Skeletal muscle cell (primary cell): ENCODE data around the gene COQ2.
"Not testable (repeated sequence)": the region's sequence is repeated elsewhere in the genome, so short reads cannot be mapped to it uniquely, and the experiment has no call there.

Source experiments
- DNase-seq: peaks from one replicate; pipeline ENCODE4 v3.0.0-alpha.2; 2010; ENCODE audit warnings: low read depth
- H3K4me3 ChIP-seq: 2 replicates; pipeline ENCODE4 v1.5.1; 2011; ENCODE audit warnings: low read depth, mild to moderate bottlenecking, control low read depth, low read length, moderate library complexity

Gene COQ2

DNA sequence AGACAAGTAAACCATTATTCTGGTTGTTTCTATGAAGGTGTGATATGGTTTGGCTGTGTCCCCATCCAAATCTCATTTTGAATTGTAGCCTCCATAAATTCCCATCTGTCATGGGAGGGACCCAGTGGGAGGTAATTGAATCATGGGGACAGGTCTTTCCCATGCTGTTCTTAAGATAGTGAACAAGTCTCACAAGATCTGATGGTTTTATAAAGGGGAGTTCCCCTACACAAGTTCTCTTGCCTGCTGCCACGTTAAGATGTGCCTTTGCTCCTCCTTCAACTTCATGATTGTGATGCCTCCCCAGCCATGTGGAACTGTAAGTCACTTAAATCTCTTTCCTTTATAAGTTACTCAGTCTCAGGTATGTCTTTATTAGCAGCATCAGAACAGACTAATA lies 3.8 kb upstream of the COQ2 start:
- DNase-seq, H3K4me3 ChIP-seq: not testable (repeated sequence)

DNA sequence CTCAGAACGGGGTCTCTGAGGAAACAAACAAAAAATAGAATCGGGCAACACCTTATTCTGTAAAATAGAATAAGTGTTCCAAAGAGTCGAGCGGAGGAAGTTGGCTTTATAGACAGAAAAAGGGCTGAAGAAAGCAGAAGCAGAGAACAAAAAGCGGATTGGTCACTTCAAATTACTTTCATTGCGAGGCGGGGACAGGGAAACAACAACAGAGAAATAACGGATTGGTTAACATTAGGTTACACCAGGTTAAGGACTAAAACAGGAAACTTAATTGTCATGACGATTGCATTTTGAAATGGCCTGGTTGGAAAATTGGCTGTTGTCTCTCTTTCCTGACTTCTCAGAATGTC lies 433 bp upstream of the COQ2 start:
- H3K4me3 ChIP-seq, result peak overlapping the region; percentile 60
- DNase-seq, result peak; percentile 13

DNA sequence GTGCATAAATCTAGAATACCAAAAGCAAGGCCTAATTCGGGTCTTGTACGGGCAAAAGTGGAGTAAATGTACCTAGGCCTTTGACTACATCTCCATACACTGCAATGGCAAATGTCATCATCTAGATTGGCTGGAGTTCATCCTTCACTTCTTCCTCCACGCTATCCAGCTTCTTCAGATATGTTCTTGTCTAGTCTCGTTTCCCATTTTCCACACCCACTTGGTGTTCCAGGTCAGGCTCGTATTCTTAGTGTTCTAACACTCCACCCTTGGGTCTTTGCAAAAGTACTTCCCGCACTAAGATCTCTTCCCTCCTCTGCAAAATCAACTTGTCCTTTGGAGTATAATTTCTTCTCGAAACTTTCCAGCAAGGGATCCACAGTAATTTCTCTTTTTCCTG lies 1.4 kb downstream of the COQ2 start:
- no peak overlapping the region for H3K4me3 ChIP-seq
- no peak for DNase-seq

DNA sequence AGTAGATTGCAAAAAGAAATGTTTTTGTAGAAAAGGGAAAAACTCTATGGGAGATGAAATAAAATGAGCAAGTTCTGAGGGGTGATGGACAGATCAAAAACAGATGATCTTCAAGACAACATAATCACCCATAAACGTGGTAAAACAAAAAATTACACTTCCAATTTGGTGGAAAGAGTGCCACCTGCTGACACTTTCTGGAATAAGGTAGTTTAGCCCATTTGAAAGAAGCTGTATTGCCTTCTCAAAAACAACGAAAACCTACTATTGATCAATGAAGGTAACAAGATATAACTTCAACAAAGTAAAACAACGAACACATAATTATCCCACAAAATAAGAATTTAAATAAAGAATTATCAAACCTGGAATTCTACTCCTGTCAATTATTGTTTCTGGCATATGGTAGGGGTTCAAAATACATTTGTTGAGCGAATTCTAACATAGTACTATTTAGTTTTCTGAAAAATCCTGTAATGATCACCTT lies 2.5 kb downstream of the COQ2 start:
- H3K4me3 ChIP-seq, result no peak overlapping the region
- peak; percentile 14 for DNase-seq

DNA sequence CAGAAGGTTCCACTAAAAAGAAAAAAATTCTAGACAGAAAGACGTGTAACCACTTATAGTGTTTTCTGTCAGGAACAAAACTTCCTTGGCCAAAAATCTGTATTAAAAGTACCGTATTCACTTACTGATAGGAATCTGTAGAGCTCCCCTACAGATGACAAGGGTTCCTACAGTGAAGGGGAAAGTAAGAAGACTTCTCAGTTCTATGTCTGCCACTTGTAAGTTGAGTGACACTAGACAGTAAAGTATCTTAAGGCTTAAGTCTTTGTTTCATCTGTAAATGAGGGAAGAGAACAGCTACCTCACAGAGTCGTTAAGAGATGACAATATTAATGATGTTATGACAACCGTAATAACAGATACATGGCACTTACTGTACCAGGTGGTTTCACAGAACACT lies 3.3 kb downstream of the COQ2 start:
- no peak overlapping the region for H3K4me3 ChIP-seq
- DNase-seq, result no peak

DNA sequence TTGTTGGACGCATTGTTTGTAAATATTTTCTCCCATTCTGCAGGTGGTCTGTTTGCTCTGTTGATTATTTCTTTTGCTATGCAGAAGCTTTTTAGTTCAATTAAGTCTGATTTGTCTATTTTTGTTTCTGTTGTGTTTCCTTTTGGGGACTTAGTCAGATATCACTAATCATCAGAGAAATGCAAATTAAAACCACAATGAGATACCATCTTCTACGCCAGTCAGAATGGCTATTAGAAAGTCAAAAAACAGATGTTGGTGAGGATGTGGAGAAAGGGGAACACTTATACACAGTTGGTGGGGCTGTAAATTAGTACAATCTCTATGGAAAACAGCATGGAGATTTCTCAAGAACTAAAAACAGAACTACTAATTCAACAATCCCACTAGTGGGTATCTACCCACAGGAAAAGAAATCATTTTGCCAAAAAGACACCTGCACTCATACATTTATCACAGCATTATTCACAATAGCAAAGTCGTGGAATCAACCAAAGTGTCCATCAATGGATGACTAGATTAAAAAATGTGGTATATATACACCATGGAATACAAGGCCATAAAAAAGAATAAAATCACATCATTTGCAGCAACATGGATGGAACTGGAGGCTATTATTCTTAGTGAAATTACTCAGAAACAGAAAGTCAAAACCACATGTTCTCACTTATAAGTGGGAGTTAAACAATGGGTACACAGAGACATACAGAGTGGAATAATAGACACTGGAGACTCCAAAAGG lies 8.1 kb downstream of the COQ2 start:
- no peak for DNase-seq
- no peak overlapping the region for H3K4me3 ChIP-seq

DNA sequence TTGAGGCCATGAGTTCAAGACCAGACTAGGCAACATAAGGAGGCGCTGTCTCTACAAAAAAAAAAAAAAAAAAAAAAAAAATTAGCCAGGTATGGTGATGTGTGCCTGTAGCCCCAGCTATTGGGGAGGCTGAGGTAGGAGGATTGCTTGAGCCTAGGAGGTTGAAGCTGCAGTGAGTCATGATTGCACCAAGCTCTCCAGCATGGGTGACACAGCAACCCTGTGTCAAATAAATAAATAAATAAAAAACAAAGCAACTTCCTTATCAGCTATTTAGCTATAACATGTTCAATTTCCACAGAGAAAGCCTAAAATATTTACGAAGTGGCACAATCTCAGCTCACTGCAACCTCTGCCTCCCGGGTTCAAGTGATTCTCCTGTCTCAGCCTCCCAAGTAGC lies 10.7 kb downstream of the COQ2 start:
- not testable (repeated sequence) for DNase-seq, H3K4me3 ChIP-seq

DNA sequence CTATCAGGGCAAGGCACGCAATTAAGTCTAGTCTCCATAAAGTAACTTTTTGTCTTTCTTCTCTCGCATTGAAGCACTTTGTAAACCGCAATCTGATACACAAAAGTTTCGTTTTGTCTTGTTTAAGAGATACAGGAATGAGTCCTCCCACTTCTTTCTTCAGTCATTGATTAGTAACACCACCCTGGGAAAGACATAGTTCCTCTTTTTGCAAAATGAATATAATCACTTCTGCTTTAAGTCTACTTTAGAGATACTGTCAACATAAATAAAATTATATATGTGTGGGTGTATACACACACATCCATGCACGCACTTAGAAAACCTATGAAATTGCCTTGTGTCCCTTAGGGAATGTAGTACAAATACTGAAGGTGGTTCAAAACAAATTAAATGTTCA lies 11.7 kb downstream of the COQ2 start:
- DNase-seq, result no peak
- no peak overlapping the region for H3K4me3 ChIP-seq

DNA sequence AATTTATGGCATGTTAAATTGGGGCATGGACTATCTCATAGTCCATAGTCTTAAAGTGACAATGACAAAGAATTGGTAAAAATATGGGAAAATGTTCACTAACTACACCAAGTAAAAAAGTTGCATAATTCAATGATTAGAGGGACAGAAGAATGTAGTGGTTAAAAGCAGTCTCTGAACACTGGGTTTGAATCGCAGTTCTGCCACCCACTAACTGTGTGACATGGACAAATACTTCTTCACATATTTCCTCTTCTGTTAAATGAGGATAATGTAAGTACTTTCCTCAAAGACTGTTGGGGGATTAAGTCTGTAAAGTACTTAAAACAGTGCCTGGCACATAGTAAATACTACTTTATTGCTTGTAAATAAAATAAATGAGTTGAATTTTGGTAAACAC lies 15.3 kb downstream of the COQ2 start:
- no peak for DNase-seq
- H3K4me3 ChIP-seq, result no peak overlapping the region

DNA sequence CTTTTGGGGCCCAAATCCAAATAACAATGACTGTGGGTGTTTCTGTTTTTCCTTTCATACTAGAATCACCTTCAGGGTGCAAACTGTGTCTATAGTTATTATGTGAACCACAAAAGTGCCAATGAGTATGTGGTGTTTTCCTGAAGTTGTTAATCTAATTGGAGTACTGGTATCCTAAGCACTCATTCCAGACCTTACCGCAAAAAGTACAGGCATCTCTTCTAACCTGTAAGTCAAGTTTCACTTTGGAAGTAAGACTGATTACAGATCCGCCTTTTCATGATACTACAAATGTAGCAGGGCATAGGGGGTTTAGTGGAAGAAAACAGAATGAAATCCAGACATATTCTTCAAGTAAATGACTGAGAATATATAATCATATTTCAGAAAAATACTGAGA lies 16.1 kb downstream of the COQ2 start:
- H3K4me3 ChIP-seq, result no peak overlapping the region

DNA sequence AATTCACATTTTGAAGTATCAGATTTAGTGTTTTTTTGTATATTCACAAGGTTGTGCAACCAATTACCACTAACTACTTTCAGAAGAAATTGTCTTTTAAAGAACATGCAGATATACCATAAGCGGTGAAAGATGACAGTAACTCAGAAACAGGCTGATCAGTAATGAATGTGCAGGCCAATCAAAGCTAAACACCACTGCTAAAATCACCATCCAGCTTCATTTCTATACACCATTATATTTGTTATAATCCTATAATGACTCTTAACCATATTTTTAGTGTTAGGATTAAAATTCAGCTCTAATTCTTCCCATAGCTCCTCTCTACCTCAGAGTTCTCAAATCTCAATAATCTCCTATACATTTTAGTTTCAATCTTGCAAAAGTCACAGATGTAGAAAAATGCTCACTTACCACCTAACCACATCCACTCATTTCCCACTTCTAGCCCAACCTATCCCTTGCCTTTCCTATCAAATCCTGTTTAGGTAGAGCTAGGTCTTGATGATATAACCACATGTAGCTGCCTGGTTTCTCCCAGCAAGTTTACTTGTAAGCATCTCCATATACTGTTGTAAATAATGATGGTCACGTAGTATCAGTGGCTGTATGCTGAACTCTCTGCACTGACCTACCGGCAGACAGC lies 16.6 kb downstream of the COQ2 start:
- H3K4me3 ChIP-seq, result no peak overlapping the region
- DNase-seq, result no peak

More for the DNA sequence above, 16.1 kb downstream of the COQ2 start:
- DNase-seq, result no peak

DNA sequence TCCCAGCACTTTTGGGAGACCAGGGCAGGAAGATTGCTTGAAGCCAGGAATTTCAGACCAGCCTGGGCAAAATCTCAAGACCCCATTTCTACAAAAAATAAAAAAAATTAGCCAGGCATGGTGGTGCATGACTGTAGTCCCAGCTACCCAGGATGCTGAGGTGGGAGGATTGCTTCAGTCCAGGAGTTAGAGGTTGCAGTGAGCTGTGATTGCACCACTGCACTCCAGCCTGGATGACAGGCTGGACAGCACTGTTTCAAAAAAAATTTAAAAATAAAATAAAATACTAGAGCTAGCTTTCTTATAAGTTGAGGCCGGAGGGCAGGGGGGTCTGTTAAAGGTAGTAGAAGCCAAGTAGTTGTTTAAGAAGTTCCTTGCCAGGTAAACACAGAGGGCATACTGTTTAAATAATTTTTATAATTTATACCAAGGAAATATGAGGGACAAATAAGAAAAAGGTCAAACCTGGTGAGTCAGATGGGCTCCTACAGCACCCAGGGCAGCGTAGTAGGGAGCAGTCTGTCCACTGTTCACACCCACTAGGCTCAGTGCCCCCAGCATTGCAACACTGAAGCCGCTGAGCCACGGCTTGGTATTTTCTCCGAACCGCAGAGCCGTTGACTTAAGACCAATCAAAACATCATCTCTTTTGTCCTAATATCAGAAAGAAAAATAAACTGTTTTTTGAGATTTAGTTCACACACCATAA lies 17.3 kb downstream of the COQ2 start:
- H3K4me3 ChIP-seq, result no peak overlapping the region
- DNase-seq, result peak; percentile 70

DNA sequence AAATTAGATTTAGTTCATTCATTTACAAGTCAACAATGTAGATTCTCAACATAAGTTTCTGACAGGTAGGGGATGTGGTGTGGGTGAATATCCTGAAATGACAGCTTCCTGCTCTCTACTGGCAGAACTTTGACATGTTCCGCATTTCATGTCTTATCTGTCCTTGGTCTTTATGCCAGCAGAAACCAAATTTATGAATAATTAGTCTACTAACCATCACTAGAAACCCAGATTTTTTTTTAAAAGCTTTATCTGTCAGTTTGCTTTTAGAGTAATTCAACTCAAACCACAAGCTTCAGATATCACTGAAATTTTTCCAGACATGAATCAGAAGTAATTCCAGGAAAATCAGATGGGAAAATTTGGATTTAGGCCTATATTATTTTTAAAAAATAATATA lies 17.9 kb downstream of the COQ2 start:
- DNase-seq, result no peak

DNA sequence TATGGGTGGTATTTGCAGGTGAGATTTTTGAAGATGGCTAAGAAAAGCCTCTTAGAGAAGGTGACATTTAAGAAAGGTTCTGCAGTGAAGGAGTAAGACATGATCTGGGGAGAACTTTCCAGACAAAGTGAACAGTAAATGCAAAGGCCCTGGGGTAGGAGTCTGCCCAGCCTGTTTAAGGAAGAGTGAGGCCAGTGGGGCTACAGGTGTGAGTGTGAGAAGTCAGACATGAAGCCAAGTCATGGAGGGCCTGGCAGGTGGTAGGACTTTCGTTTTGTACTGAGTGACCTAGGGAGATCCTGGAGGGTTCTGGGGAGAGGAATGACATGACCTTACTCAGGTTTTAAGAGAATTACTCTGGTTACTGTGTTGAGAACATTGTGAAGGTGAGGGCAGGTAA lies 21.5 kb downstream of the COQ2 start:
- no peak overlapping the region for H3K4me3 ChIP-seq
- no peak for DNase-seq

More for the DNA sequence above, 17.9 kb downstream of the COQ2 start:
- no peak overlapping the region for H3K4me3 ChIP-seq

DNA sequence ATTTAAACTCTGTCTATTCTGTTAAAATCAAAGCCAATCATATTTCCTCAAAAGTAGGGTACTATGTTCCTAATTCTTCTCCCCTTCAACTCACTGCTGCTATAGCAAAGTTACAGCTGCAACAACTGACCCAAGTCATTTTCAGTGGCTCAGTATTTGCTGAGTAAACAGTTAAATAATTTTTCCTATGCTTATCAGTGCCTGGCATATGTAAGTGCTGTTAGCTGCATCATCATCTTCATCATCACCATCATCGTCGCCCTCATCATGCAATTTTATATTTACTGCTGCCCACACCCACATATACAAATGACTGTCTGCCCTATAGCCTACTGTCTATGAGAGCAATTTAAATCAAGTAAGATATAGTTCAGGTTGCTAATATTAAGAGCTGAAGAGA lies 21.9 kb downstream of the COQ2 start:
- no peak for DNase-seq
- H3K4me3 ChIP-seq, result no peak overlapping the region

DNA sequence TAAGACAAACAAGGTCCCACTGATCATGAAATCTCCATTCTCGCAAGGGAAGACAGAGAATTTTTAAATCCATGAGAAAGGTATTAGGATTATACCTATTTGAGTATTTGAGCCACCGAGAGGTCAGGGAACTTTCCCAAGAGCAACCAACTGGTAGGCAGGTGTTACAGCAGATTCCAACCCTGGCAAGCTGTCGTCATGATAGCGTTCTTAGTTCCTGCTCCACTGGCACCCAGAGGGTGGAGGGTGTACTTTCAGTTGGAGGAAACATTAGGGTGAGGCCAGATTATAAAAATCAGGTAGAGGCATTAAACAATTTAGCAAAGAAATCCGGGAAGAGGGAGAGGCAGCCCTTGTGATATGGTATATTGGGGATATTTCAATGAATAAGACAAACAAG lies 23.3 kb downstream of the COQ2 start:
- H3K4me3 ChIP-seq, result no peak overlapping the region
- DNase-seq, result no peak

DNA sequence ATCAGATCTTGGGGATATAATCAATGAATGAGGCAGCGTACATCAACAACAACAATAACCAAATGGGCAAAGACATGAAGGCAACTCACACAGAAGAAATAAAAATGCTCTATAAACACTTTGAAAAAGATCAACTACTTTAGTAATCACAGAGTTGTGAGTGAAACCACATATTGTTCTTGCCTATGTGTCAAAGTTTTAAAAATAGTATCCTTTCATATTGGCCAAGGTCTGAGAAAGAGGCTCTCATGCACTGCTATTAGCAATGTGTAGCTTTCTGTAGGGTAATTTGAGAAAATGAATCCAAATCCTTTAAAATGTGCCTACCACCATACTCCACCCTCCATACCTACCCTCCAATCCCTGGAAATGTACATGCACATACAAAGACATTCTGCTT lies 25.0 kb downstream of the COQ2 start:
- H3K4me3 ChIP-seq, result no peak overlapping the region
- no peak for DNase-seq

DNA sequence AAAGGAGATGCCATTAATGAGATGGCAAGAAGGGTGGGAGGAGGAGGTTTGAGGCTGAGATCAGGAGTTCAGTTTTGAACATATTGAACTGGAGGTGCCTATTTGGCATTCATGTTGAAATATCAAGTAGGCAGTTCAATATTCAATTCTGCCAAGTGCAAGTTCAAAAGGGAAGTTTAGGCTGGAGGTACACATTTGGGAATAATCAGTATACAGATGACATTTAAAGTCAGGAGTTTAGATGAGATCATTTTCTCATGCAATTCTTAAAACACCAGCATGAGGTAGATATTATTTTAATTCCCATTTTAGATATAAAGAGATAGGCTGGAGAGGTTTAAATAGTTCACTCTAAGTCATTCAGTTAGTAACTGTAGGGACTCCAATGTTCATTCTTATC lies 26.1 kb downstream of the COQ2 start:
- H3K4me3 ChIP-seq, result no peak overlapping the region
- DNase-seq, result no peak

DNA sequence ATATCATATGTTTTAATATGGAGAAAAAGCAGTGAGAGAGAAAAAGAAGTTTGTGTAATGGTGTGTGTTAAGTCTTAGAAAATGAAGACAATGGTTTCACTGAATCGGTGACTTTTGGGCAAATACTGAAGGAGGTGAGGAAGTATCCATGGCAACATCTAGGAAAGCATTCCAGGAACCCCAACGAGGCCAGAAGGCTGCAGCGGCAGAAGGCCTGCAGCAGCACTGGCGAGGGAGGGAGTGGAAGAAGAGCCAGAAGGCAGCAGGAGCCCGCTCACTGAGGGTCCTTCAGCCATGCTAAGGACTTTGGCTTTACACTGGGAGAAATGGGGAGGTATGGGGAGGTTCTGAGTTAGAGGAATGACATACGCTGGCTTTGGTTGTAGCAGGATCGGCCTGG lies 26.8 kb downstream of the COQ2 start:
- no peak overlapping the region for H3K4me3 ChIP-seq

DNA sequence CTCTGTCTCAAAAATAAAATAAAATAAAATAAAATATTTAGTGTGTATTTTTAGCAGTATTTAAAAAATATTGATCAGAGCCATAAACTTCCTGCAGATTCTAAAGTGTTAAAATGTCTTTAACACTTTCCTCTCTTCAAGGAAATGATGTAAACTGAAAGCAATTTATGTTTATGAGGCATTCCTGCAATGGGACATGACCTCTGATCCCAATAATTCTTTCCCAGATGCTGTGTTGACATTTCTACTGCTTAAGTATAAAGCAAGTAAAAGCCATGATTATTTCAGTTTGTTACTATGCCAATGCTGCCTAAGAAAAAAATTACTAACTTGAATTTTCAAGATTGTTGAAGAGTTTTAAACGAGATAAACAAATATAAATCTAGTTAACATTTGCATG lies 29.0 kb downstream of the COQ2 start:
- H3K4me3 ChIP-seq, result no peak overlapping the region
- DNase-seq, result peak; percentile 66

More for the DNA sequence above, 26.8 kb downstream of the COQ2 start:
- no peak for DNase-seq
